ENCODE results near the gene CCDC91. TPM values are rescaled to one million over a fixed set of nuclear protein-coding genes. Genes with fewer than 3 reads are reported as not detected.
"Not testable (repeated sequence)": the region's sequence is repeated elsewhere in the genome, so short reads cannot be mapped to it uniquely, and the experiment has no call there.

The CCDC91 gene
- total and polyA plus RNA-seq, 8 donors, result 15.0 to 27.0 (median 19.1) TPM

DNA sequence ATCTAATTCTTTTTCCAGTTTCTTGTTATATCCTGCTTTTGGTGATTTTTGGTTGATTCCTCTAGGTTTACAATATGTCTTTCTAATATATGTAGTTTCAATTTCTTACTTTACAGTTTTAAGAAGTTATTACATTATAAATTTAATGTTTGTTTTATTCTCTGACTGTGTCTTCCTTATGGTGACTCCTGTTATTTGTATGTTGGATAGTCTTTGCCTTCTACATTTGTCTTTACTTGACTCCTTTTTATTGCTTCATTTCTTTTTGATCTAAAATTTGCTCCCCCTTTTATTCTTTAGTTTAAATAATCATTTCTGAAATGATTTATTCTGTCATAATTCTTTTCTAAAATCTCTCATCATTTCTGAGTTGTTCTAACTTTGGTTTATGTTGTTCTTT lies 125.8 kb downstream of the CCDC91 start:
- ATAC-seq (no peak), DNase-seq (no peak), FAIRE-seq (no peak)
- peaks cover 0 to 4% (median 0%) of the 10 kb centered on the region in 3 donors for H3K4me1 ChIP-seq
- intact Hi-C loops (cut with DNase I), result no loop called here
- no peaks in the 10 kb centered on the region for H3K36me3 ChIP-seq
- H3K27me3 ChIP-seq, result no peaks in the 10 kb centered on the region
- no peak overlapping the region for H3K4me3 ChIP-seq
- no peak overlapping the region for H3K27ac ChIP-seq
- TF ChIP-seq, protein P1, sequence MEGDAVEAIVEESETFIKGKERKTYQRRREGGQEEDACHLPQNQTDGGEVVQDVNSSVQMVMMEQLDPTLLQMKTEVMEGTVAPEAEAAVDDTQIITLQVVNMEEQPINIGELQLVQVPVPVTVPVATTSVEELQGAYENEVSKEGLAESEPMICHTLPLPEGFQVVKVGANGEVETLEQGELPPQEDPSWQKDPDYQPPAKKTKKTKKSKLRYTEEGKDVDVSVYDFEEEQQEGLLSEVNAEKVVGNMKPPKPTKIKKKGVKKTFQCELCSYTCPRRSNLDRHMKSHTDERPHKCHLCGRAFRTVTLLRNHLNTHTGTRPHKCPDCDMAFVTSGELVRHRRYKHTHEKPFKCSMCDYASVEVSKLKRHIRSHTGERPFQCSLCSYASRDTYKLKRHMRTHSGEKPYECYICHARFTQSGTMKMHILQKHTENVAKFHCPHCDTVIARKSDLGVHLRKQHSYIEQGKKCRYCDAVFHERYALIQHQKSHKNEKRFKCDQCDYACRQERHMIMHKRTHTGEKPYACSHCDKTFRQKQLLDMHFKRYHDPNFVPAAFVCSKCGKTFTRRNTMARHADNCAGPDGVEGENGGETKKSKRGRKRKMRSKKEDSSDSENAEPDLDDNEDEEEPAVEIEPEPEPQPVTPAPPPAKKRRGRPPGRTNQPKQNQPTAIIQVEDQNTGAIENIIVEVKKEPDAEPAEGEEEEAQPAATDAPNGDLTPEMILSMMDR (IDR thresholded peaks at IDR 0.05), result no peak
- H3K9me3 ChIP-seq, result no peaks in the 10 kb centered on the region

DNA sequence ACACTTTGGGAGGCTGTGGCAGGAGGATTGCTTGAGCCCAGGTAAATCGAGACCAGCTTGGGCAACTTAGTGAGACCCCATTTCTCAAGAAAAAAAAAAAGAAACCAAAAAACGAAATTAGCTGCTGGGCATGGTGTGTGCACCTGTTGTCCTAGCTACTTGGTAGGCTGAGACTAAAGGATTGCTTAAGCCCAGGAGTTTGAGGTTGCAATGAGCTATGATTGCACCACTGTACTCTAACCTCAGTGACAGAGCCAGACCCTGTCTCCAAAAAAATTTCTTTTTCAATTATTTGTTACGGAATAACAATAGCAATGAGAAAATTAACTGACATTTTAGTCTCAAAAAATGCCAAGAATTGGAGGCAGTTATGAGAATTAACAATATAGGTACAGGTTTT lies 128.0 kb downstream of the CCDC91 start:
- no peak for FAIRE-seq
- intact Hi-C loops (cut with DNase I), result no loop called here
- WGBS, 2 donors, result 78 to 82% methylated on average over 3 of the region's 3 CpGs
- peaks cover 0 to 4% (median 0%) of the 10 kb centered on the region in 3 donors for H3K4me1 ChIP-seq
- H3K4me3 ChIP-seq, result no peak overlapping the region
- H3K27me3 ChIP-seq, result no peaks in the 10 kb centered on the region
- DNase-seq, result no peak
- H3K9me3 ChIP-seq, result no peaks in the 10 kb centered on the region
- H3K36me3 ChIP-seq, result no peaks in the 10 kb centered on the region
- TF ChIP-seq, protein P1 (IDR thresholded peaks at IDR 0.05), result no peak
- H3K27ac ChIP-seq, result no peak overlapping the region
- ATAC-seq, result no peak

DNA sequence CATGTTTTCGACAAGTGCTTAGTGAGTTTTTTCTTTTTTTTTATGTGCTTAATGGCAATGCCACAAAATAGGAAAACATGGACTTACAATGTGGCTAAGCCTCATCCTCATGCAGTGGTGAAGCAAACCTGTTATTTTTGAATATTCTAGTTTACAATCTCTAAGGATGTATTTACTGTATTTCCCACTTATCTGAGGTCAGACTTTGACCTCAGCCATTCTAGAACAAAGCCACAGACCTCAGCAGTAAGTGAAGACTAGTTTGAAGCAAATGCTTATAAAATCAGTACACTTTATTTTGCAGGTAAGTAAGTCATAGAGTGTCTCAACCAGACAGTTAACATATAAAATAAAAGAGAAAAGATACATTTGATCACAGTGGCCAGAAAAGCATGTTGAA lies 130.1 kb downstream of the CCDC91 start:
- WGBS, 2 donors, result 80 to 92% methylated on average over 1 of the region's 1 CpG
- Histone ChIP-seq H3K36me3 (no peaks in the 10 kb centered on the region), H3K4me1 (peaks cover 0 to 4% (median 0%) of the 10 kb centered on the region in 3 donors), H3K9me3 (no peaks in the 10 kb centered on the region), H3K4me3 (no peak overlapping the region), H3K27ac (no peak overlapping the region), H3K27me3 (no peaks in the 10 kb centered on the region)
- ATAC-seq (peak in 3 of 4 donors; percentile 42 to 65 (median 62)), DNase-seq (no peak), FAIRE-seq (no peak)
- TF ChIP-seq, protein P1 (IDR thresholded peaks at IDR 0.05), result no peak
- intact Hi-C loops (cut with DNase I), result no loop called here

DNA sequence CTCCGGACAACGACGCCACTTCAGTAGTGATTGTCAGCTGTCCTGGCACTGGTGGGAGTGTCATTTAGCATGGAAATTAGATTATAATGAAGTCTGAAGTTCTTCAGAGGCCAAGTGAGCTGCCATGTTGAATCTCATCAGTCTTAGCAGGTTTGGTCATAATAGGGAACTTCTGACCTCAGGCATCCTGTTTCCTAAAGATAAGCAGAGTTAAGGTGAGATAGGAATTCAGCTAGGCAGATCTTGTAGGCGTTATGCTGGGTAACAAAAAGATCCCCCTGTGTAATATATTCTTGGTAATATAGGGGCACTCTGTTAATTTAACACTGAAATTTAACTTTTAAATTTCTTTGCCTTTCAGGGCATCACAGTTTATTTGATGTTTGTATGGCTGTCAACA lies 137.5 kb downstream of the CCDC91 start:
- H3K4me3 ChIP-seq, result no peak overlapping the region
- no peak for ATAC-seq

DNA sequence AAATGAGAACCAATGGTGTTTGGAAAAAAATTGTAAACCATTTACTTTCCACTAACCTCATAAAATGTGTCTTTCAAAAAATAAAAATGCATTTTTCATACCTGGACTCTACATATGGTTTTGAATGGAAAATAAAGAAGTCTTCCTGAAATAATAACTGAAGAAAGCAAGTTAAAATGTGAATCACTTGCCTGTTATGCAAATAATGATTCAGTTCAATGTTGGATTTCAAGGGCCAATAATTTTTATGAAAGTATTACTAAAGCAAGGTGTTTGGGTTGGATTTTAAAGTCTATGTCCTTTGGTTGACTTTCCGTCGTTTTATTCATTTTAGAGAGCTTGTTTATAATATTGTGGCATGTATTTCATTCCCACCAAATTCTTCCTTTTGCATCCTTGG lies 138.7 kb downstream of the CCDC91 start:
- WGBS, 2 donors, result 97 to 99% methylated on average over 2 of the region's 2 CpGs
- no peaks in the 10 kb centered on the region for H3K36me3 ChIP-seq
- TF ChIP-seq, protein P1 (IDR thresholded peaks at IDR 0.05), result no peak
- H3K27me3 ChIP-seq, result no peaks in the 10 kb centered on the region
- H3K4me1 ChIP-seq, result no peaks in the 10 kb centered on the region
- no peaks in the 10 kb centered on the region for H3K9me3 ChIP-seq
- no peak for ATAC-seq
- no peak for DNase-seq
- no peak overlapping the region for H3K4me3 ChIP-seq
- no peak overlapping the region for H3K27ac ChIP-seq
- intact Hi-C loops (cut with DNase I), result no loop called here
- FAIRE-seq, result no peak

More for the DNA sequence above, 137.5 kb downstream of the CCDC91 start:
- no peak overlapping the region for H3K27ac ChIP-seq
- no peak for FAIRE-seq
- WGBS, 2 donors, result 94 to 95% methylated on average over 4 of the region's 4 CpGs
- intact Hi-C loops (cut with DNase I), result no loop called here
- no peaks in the 10 kb centered on the region for H3K9me3 ChIP-seq
- TF ChIP-seq, protein P1 (IDR thresholded peaks at IDR 0.05), result no peak
- DNase-seq, result no peak
- H3K27me3 ChIP-seq, result no peaks in the 10 kb centered on the region
- H3K36me3 ChIP-seq, result no peaks in the 10 kb centered on the region
- no peaks in the 10 kb centered on the region for H3K4me1 ChIP-seq

DNA sequence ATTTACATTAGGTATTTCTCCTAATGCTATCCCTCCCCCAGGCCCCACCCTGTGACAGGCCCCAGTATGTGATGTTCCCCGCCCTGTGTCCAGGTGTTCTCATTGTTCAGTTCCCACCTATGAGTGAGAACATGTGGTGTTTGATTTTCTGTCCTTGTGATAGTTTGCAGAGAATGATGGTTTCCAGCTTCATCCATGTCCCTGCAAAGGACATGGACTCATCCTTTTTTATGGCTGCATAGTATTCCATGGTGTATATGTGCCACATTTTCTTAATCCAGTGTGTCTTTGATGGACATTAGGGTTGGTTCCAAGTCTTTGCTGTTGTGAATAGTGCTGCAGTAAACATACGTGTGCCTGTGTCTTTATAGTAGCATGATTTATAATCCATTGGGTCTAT lies 139.5 kb downstream of the CCDC91 start:
- FAIRE-seq; H3K36me3 ChIP-seq; H3K27ac ChIP-seq; ATAC-seq; H3K27me3 ChIP-seq; DNase-seq; H3K4me1 ChIP-seq; intact Hi-C loops (cut with DNase I); H3K9me3 ChIP-seq; H3K4me3 ChIP-seq: not testable (repeated sequence)
- WGBS, 2 donors, result 98 to 99% methylated on average over 2 of the region's 2 CpGs

DNA sequence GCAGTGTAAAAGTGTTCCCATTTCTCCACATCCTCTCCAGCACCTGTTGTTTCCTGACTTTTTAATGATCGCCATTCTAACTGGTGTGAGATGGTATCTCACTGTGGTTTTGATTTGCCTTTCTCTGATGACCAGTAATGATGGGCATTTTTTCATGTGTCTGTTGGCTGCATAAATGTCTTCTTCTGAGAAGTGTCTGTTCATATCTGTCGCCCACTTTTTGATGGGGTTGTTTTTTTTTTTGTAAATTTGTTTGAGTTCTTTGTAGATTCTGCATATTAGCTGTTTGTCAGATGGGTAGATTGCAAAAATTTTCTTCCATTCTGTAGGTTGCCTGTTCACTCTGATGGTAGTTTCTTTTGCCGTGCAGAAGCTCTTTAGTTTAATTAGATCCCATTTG lies 140.0 kb downstream of the CCDC91 start:
- H3K36me3 ChIP-seq; H3K27me3 ChIP-seq; DNase-seq; H3K4me3 ChIP-seq; H3K9me3 ChIP-seq; ATAC-seq; H3K27ac ChIP-seq; FAIRE-seq; H3K4me1 ChIP-seq; intact Hi-C loops (cut with DNase I): not testable (repeated sequence)
- WGBS, 2 donors, result 99 to 100% methylated on average over 3 of the region's 3 CpGs

All from pancreas (tissue), 10 donors.